Measurements from ENCODE around the gene PDE7B. TPM values are rescaled to one million over a fixed set of nuclear protein-coding genes. Genes with fewer than 3 reads are reported as not detected.

The PDE7B gene
- polyA plus RNA-seq, 1 donor (not counting 4 experiments of a cell fraction or from before 2014, with no cell fraction given): 0.01 TPM

- DNase-seq (ENCODE audit: low read depth, low spot score) (no peak), FAIRE-seq (no peak)
- TF ChIP-seq, protein P1, sequence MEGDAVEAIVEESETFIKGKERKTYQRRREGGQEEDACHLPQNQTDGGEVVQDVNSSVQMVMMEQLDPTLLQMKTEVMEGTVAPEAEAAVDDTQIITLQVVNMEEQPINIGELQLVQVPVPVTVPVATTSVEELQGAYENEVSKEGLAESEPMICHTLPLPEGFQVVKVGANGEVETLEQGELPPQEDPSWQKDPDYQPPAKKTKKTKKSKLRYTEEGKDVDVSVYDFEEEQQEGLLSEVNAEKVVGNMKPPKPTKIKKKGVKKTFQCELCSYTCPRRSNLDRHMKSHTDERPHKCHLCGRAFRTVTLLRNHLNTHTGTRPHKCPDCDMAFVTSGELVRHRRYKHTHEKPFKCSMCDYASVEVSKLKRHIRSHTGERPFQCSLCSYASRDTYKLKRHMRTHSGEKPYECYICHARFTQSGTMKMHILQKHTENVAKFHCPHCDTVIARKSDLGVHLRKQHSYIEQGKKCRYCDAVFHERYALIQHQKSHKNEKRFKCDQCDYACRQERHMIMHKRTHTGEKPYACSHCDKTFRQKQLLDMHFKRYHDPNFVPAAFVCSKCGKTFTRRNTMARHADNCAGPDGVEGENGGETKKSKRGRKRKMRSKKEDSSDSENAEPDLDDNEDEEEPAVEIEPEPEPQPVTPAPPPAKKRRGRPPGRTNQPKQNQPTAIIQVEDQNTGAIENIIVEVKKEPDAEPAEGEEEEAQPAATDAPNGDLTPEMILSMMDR (optimal IDR thresholded peaks at IDR 0.05 in 1 of 3, IDR thresholded peaks at IDR 0.05 in 1 of 3, conservative IDR thresholded peaks at IDR 0.05 in 1 of 3; ENCODE audit: extremely low read depth in 1 of 3, insufficient read depth in 2 of 3, low read length in 3 of 3): no peak
- no peak for TF ChIP-seq EZH2 (IDR thresholded peaks at IDR 0.05; ENCODE audit: low read length)
- no peaks in the 10 kb centered on the region for H3K27me3 ChIP-seq (ENCODE audit: control insufficient read depth, extremely low read depth, insufficient read depth, low read length)
- no peaks in the 10 kb centered on the region for H3K9me1 ChIP-seq (ENCODE audit: control insufficient read depth, extremely low read depth, insufficient read depth, low read length)
- H3K36me3 ChIP-seq (ENCODE audit: control insufficient read depth in 2 of 2, extremely low read depth in 1 of 2, insufficient read depth in 2 of 2, low read length in 2 of 2): peaks cover 0 to 17% of the 10 kb centered on the region in 2 experiments
- H3K4me2 ChIP-seq (ENCODE audit: control insufficient read depth, extremely low read depth, insufficient read depth, low read depth, low read length): no peak overlapping the region
- no peak overlapping the region for H3K27ac ChIP-seq (ENCODE audit: control insufficient read depth, insufficient read depth, low read length)
- H3K4me3 ChIP-seq (ENCODE audit: control insufficient read depth in 2 of 3, extremely low read depth in 1 of 3, insufficient read depth in 2 of 3, low read depth in 1 of 3, low read length in 3 of 3): no peak overlapping the region
- no peaks in the 10 kb centered on the region for H4K20me1 ChIP-seq (ENCODE audit: control insufficient read depth, extremely low read depth, insufficient read depth, low read length)
- H3K9me3 ChIP-seq (ENCODE audit: control insufficient read depth, low read depth, low read length): no peaks in the 10 kb centered on the region
- H3K9ac ChIP-seq (ENCODE audit: control insufficient read depth, extremely low read depth, insufficient read depth, low read length): no peak overlapping the region
- H2AFZ ChIP-seq (ENCODE audit: control insufficient read depth, low read length): no peak overlapping the region
- dilution Hi-C loops (cut with MboI; ENCODE audit: extremely low pct_ligation_motif_present, low sequenced_read_pairs): no loop called here
- H3K4me1 ChIP-seq (ENCODE audit: control insufficient read depth, extremely low read depth, insufficient read depth, low read length): no peaks in the 10 kb centered on the region
- H3K79me2 ChIP-seq (ENCODE audit: control insufficient read depth, insufficient read depth, low read length): no peaks in the 10 kb centered on the region
Measured at GRCh38 chr6:136236466-136237293, 385.2 kb downstream of the PDE7B start.

- peaks cover 5% of the 10 kb centered on the region for H3K4me1 ChIP-seq (ENCODE audit: control insufficient read depth, extremely low read depth, insufficient read depth, low read length)
- H3K79me2 ChIP-seq (ENCODE audit: control insufficient read depth, insufficient read depth, low read length): peaks cover 3% of the 10 kb centered on the region
- H3K4me2 ChIP-seq (ENCODE audit: control insufficient read depth, extremely low read depth, insufficient read depth, low read depth, low read length): no peak overlapping the region
- no peak overlapping the region for H3K27ac ChIP-seq (ENCODE audit: control insufficient read depth, insufficient read depth, low read length)
- FAIRE-seq: no peak
- no peaks in the 10 kb centered on the region for H4K20me1 ChIP-seq (ENCODE audit: control insufficient read depth, extremely low read depth, insufficient read depth, low read length)
- no peaks in the 10 kb centered on the region for H3K27me3 ChIP-seq (ENCODE audit: control insufficient read depth, extremely low read depth, insufficient read depth, low read length)
- H3K9me3 ChIP-seq (ENCODE audit: control insufficient read depth, low read depth, low read length): no peaks in the 10 kb centered on the region
- TF ChIP-seq, protein P1 (optimal IDR thresholded peaks at IDR 0.05 in 1 of 3, IDR thresholded peaks at IDR 0.05 in 1 of 3, conservative IDR thresholded peaks at IDR 0.05 in 1 of 3; ENCODE audit: extremely low read depth in 1 of 3, insufficient read depth in 2 of 3, low read length in 3 of 3): no peak
- TF ChIP-seq EZH2 (IDR thresholded peaks at IDR 0.05; ENCODE audit: low read length): no peak
- dilution Hi-C loops (cut with MboI; ENCODE audit: extremely low pct_ligation_motif_present, low sequenced_read_pairs): no loop called here
- H2AFZ ChIP-seq (ENCODE audit: control insufficient read depth, low read length): no peak overlapping the region
- DNase-seq (ENCODE audit: low read depth, low spot score): no peak
- H3K9me1 ChIP-seq (ENCODE audit: control insufficient read depth, extremely low read depth, insufficient read depth, low read length): no peaks in the 10 kb centered on the region
- H3K9ac ChIP-seq (ENCODE audit: control insufficient read depth, extremely low read depth, insufficient read depth, low read length): no peak overlapping the region
- H3K4me3 ChIP-seq (ENCODE audit: control insufficient read depth in 2 of 3, extremely low read depth in 1 of 3, insufficient read depth in 2 of 3, low read depth in 1 of 3, low read length in 3 of 3): no peak overlapping the region
- H3K36me3 ChIP-seq (ENCODE audit: control insufficient read depth in 2 of 2, extremely low read depth in 1 of 2, insufficient read depth in 2 of 2, low read length in 2 of 2): peaks cover 0 to 11% of the 10 kb centered on the region in 2 experiments
Measured at GRCh38 chr6:136244061-136244616, 392.6 kb downstream of the PDE7B start.
